Erythroblast (primary cell): ENCODE results near the gene WDR82.

Experiments
- DNase-seq, 2 experiments: peaks; one replicate each; lab custom pipeline; 2025; lab: John Stamatoyannopoulos, UW
- GATA1 ChIP-seq: IDR thresholded peaks from 2 replicates; pipeline ENCODE4 v1.6.1; 2011; ENCODE audit warnings: low read depth, mild to moderate bottlenecking, control low read depth, low read length, moderate library complexity
- POLR2A ChIP-seq: IDR thresholded peaks from 2 replicates; pipeline ENCODE4 v1.6.1; 2011; ENCODE audit warnings: mild to moderate bottlenecking, low read length

Gene WDR82

DNA sequence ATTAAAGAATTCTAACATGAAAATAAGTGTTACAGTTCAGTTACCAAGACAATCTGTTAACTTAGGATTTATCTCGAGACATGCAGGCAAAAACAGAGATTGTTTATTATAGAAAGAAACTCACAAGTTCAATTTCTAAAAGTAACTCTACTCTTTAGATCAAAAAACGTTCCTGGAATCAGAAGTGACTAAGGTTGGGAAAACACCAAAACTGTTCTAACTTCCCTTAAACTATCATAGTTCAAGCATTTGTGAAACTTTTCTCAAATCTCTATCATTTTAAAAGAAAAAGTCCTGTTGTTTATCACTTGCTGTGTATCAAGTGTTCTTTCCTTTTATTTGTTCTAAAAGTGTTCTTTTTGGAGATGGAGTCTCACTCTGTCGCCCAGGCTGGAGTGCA, 8.7 kb downstream of the WDR82 start:
- no peak for DNase-seq
- TF ChIP-seq POLR2A (no peak), GATA1 (no peak)

DNA sequence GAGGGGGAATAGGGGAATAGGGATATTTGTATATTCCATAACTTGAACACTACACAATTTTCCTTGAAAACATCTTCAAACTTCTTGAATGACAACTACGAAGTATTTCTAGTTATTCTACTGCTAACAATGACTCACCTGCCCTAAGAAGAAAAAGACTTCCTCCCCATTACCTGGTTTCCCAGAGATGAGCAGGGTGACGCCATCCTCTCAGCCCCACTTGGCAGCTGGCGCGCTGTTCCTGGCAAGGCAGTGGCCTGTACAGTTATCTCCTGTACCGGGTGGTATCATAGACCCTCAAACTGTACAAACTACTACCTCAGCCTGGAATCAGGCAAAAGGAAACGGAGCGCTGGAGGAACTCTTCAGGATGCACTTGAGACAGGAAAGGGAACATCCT, 10.4 kb downstream of the WDR82 start:
- no peak for DNase-seq
- TF ChIP-seq POLR2A (no peak), GATA1 (no peak)

DNA sequence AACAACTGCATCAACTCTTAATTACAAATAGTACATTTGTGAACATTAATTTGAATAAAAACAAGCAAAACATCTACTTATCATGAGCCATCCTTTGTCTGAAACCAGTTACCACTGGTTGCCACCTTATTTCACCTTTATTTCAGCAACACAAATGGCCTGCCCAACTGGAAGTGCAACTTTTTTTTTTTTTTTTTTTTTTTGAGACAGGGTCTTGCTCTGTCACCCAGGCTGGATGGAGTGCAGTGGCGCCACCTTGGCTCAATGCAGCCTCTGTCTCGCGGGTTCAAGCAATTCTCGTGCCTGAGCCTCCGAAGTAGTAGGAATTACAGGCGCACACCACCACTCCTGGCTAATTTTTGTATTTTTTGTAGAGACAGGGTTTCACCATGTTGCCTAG, 13.1 kb downstream of the WDR82 start:
- TF ChIP-seq GATA1, result no peak
- no peak for TF ChIP-seq POLR2A
- DNase-seq, result peak in 1 of 2 experiments; percentile 11

DNA sequence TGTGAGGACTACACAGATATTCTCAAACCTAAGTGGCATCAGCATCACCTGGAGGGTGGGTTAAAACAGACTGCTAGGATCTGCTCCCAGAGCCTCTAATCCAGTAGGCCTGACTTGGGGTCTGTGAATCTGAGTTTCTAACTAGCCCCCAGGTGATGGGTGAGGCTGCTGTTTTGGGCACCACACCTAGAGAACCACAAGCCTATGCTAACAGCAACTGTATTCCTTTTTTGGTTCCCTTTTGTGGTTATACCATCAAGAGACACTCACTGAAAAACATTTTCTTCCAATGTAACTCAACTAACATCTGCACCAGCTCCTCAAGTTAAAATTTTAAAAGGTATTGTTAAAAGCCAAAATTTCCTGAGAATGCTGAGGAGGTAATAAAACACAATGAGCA, 16.0 kb downstream of the WDR82 start:
- TF ChIP-seq POLR2A (no peak), GATA1 (no peak)

DNA sequence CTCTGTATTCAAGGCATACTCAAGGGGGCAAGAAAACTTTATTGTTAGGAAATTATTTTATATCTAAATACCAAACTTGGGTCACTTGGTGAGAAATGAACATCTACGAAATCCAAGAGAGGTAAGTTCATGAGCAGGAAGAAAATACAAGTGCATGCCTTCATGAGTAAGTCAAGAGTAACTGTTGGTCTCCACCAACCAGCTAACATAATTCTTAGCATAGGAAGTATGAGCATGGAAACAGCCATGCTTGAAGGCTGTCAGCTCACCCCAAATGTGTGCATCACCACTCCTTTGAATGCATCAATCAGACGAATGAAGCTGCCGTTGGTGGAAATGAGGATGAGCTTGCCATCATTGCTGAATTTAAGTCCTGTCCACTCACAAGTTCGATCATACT, 19.0 kb downstream of the WDR82 start:
- TF ChIP-seq POLR2A, result no peak
- no peak for TF ChIP-seq GATA1
- no peak for DNase-seq

More for the DNA sequence above, 16.0 kb downstream of the WDR82 start:
- no peak for DNase-seq

DNA sequence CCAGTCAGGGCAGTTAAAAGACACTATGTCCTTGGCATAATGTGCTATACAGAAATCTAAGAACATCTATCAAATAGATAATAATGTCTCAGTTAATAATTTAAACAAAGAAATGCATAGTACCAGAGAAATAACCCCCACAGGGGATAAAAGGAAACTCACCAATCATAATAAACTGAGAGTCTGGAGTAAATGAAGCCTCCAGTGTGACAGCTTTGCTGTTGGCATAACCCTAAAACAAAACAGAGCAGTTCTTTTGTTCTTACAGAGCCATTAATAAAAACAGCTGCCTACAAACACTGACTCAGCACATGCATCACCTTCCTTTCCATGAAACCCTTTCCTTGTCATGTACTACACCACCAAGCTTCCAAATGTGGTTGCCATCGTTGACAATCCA, 19.4 kb downstream of the WDR82 start:
- TF ChIP-seq GATA1, result no peak
- no peak for TF ChIP-seq POLR2A
- no peak for DNase-seq

DNA sequence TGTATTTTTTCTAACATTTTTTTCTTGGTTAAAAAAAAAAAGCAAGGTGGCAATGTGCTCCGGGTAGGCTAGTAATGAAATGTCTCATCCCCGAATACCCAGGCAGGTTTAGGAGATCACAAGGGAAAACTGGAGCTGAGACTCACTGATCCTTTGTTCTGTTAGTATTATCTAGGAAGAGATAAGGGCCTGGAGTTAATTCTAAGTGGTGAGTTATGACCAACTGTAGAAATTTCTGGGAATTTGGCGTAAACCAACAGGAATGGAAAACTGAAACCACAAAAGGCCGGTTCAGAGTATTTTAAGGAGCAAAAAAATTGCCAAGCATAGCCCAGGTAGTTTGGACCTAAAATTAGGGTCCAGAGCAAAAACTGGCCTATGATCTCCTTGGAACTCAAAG, 20.5 kb downstream of the WDR82 start:
- TF ChIP-seq GATA1 (no peak), POLR2A (no peak)
- DNase-seq, result no peak

DNA sequence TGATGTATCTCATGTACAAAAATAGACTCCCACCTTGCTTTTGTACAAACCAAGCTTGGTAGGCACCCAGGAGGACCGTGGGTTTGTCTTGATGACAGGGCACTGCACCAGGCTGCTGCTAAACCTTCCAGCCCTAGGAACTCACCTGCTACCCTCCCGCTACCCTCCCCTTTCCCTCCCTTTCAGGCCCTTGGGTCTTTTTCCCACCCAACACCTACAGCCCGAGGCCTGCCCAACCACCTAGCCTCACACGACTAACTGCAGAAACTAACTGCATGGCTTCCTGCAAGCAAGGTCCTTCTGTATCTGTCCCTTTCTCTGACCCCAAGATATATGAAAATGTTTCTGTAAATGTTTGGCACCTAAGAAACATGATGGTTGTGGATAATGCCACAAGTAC, 21.8 kb downstream of the WDR82 start:
- DNase-seq, result no peak
- TF ChIP-seq GATA1, result no peak

DNA sequence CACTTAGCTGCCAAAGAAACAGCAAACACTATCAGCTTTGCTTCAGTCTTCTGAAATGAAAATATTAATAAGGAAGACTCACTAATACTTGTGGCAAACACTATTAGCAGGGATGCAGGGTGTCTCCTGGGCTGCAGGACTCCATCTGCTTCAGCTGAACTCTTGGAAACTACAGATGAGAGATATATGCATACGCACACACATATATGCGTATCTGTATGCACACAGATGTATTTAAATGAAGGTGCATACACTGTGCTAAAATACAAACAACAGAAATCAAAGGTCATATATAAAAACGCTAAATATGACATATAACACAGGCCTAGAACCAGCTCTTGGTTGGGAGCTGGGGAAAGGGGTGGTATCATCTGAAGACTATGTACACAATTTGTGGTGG, 22.3 kb downstream of the WDR82 start:
- DNase-seq, result no peak
- TF ChIP-seq GATA1 (no peak), POLR2A (no peak)

DNA sequence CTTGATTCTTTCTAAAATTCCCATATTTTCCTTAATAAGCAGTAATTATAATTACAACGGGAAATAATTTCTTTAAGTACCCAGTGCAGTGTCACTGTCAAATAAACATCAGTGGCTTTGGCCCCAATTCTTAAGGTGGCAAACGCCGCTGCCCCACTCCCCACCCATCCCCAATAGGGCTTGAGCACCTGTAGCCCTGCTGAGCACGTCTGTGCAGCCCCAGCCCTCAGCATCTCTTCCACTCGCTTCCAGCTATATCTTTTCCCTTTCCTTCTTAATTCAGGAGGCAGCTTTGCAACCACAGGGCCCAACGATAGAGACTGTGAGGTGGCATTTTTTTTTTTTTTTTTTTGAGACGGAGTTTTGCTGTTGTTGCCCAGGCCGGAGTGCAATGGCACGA, 23.8 kb downstream of the WDR82 start:
- no peak for DNase-seq
- TF ChIP-seq POLR2A (no peak), GATA1 (no peak)

DNA sequence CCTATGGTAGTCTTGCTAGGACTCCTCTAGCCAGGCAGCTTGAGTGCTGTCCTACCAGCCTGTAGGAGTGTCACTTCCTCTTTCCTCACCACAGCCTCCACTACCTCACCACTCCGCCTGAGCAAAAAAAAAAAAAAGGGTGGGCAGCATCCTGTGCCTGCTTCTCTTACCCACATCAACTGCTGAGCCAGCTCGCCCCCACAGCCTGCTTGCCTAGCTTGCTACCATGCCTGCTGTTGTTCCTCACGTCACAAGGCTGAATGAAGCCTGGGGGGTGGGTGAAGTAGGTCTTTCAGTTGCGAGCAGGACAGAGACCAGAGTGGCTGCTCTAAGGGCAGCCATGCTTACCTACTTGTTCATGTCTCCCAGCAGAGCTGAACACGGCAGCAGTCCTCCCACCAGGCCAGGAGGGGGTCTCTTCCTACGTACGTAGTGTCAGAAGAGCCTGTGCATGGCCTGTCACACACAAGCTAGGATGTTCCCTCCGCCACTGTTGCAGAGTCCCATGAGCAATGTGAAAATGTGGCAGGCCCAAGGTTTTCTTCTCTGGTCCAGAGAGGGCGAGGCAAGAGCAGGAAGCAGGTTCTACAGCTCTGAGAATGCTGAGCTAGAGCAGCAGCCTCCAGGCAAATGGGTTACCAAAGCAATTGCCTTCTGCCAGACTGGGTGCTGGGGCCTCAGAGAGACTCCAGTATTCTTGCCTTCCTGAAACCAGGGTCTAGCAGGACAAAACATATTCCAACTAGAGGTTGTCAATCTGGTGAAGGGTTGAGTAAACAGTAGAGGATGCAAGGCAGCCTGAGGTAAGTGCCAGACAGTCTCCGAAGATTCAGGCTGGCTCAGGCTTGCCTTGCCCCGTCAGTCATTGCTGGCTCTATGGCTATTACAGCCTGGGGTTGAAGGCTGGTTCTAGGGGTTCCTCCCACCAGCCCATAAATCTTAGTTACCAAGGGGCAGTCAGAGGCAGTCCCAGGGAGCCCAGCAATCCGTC, 24.8 kb downstream of the WDR82 start:
- no peak for DNase-seq
- TF ChIP-seq POLR2A (peak; percentile 21), GATA1 (no peak)

DNA sequence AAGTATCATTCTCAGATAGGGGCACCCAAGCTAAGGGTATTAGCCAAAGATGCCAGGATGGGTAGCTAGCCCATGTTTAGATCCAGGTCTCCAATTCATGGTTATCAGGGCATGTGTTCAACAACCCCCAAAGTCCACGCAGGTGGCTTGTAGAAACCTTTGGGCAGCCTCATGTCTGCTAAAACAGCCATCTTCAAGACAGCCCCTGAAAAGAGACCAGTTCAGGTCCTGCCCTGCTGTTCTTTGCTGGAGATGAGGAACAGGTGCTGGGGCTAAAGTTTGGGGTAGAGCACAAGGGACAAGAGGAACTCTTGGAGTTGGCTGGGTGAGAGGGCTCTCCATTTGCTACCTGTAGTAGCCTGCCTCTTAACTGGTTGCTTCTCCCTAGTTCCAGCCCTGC, 28.3 kb downstream of the WDR82 start:
- TF ChIP-seq GATA1, result no peak
- no peak for TF ChIP-seq POLR2A
- no peak for DNase-seq

DNA sequence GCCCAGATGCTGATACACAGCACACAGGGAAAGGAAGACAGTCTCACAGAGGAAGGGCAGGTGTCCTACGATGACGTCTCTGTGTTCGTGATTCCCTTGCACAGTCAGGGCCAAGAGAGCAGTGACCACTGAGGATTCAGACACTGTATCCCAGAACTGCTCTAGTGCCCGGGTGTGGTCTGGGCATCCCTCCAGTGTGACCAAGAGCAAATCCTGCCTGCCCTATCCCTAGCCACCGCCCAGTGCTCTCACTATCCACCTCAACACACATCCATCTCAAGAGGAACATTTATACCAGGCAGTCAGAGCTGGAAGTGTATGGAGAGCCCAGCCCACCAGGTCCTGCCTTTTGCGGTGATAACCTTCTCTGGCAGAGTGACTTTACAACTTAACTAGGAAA, 28.8 kb downstream of the WDR82 start:
- DNase-seq, result no peak
- TF ChIP-seq POLR2A, result no peak
- no peak for TF ChIP-seq GATA1

DNA sequence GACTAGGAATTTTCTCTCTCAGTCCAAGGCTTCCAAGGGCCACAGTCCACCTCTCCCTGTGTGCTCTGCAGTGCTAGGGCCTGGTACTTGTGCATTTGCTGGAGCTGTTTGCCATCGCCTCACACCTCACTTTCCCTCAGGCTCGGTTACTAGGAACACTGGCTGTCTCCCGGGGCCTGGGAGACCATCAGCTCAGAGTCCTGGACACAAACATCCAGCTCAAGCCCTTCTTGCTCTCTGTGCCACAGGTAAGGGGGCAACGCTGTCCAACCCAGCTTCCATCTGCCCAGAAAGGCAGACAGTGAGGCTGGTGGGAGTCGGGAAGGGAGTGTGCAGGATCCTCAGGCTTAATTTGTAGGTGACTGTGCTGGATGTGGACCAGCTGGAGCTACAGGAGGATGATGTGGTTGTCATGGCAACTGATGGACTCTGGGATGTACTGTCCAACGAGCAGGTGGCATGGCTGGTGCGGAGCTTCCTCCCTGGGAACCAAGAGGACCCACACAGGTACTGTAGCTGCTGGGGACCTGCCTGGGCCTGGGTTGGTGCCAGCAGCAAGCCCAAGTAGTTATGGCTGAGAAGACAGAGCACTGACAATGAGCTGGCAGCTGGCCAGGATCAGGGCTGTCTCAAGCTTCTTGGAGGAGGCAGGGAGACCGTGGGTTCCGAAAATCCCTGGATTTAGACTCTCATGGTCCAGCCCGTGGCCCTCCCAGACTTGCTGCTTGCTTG, 29.5 kb downstream of the WDR82 start:
- TF ChIP-seq GATA1, result no peak
- TF ChIP-seq POLR2A, result no peak
- DNase-seq, result peak; percentile 27 to 29
